Stomach smooth muscle (tissue), 2 donors: ENCODE results near the gene EFCAB3.
"Not testable (repeated sequence)": the region's sequence is repeated elsewhere in the genome, so short reads cannot be mapped to it uniquely, and the experiment has no call there.

Source experiments
- H3K27ac ChIP-seq: one replicate; pipeline ENCODE4 v1.7.0; 2013; ENCODE audit warnings: mild to moderate bottlenecking, low read length, inconsistent platforms
- H3K27me3 ChIP-seq, 2 donors: one replicate each; pipeline ENCODE4 v1.7.0; 2013; ENCODE audit warnings: low read length in 2 of 2; ENCODE audit not compliant: insufficient read depth in 2 of 2, control insufficient read depth in 1 of 2
- H3K36me3 ChIP-seq, 2 donors: one replicate each; pipeline ENCODE4 v1.7.0; 2013; ENCODE audit warnings: low read length in 2 of 2; ENCODE audit not compliant: control insufficient read depth in 2 of 2, insufficient read depth in 2 of 2
- H3K4me1 ChIP-seq: one replicate; pipeline ENCODE4 v1.7.0; 2013; ENCODE audit warnings: low read length; ENCODE audit not compliant: control insufficient read depth, insufficient read depth
- H3K4me3 ChIP-seq, 2 donors: one replicate each; pipeline ENCODE4 v1.7.0; 2013; ENCODE audit warnings: low read length in 2 of 2
- H3K9ac ChIP-seq, 2 donors: one replicate each; pipeline ENCODE4 v1.7.0; 2013; ENCODE audit warnings: low read length in 2 of 2, mild to moderate bottlenecking in 1 of 2
- H3K9me3 ChIP-seq, 2 donors: one replicate each; pipeline ENCODE4 v1.7.0; 2013; ENCODE audit warnings: low read length in 2 of 2; ENCODE audit not compliant: control insufficient read depth in 2 of 2
- donor health status: healthy.
- donor health status: Pancreatic carcinoma.

EFCAB3 gene

GRCh38 chr17:62380253-62380652 lies at the start of gene EFCAB3:
EFCAB3 (plus strand) TSS chr17:62380553; CDS start chr17:62382980, 2,427 bp downstream.
- Histone ChIP-seq H3K4me3 (no peak within 1 kb of the TSS), H3K27ac (no peak within 1 kb of the TSS), H3K36me3 (no peaks in the 10 kb centered on the region), H3K9ac (no peak within 1 kb of the TSS), H3K4me1 (no peaks in the 10 kb centered on the region), H3K9me3 (no peaks in the 10 kb centered on the region), H3K27me3 (peaks cover 0 to 2% of the 10 kb centered on the region in 2 donors)

- H3K27ac ChIP-seq, result no peak overlapping the region
- no peak overlapping the region for H3K9ac ChIP-seq
- H3K4me3 ChIP-seq, result no peak overlapping the region
- H3K9me3 ChIP-seq, result no peaks in the 10 kb centered on the region
- no peaks in the 10 kb centered on the region for H3K27me3 ChIP-seq
- no peaks in the 10 kb centered on the region for H3K4me1 ChIP-seq
- no peaks in the 10 kb centered on the region for H3K36me3 ChIP-seq
These were observed 43.8 kb upstream of the EFCAB3 start for GRCh38 chr17:62336527-62336926.

- H3K4me1 ChIP-seq, result no peaks in the 10 kb centered on the region
- no peaks in the 10 kb centered on the region for H3K9me3 ChIP-seq
- no peak overlapping the region for H3K4me3 ChIP-seq
- H3K27me3 ChIP-seq, result no peaks in the 10 kb centered on the region
- no peaks in the 10 kb centered on the region for H3K36me3 ChIP-seq
- no peak overlapping the region for H3K27ac ChIP-seq
- no peak overlapping the region for H3K9ac ChIP-seq
These were observed 36.5 kb upstream of the EFCAB3 start for GRCh38 chr17:62343764-62344270.

GRCh38 chr17:62351176-62351575 lies 29.2 kb upstream of the EFCAB3 start:
- H3K27me3 ChIP-seq, result no peaks in the 10 kb centered on the region
- H3K9me3 ChIP-seq, result no peaks in the 10 kb centered on the region
- H3K27ac ChIP-seq, result no peak overlapping the region
- no peak overlapping the region for H3K9ac ChIP-seq
- H3K36me3 ChIP-seq, result no peaks in the 10 kb centered on the region
- H3K4me3 ChIP-seq, result no peak overlapping the region
- H3K4me1 ChIP-seq, result no peaks in the 10 kb centered on the region

GRCh38 chr17:62366191-62366590 lies 14.2 kb upstream of the EFCAB3 start:
- H3K27ac ChIP-seq, result no peak overlapping the region
- no peaks in the 10 kb centered on the region for H3K9me3 ChIP-seq
- no peaks in the 10 kb centered on the region for H3K36me3 ChIP-seq
- no peak overlapping the region for H3K4me3 ChIP-seq
- H3K27me3 ChIP-seq, result no peaks in the 10 kb centered on the region
- no peaks in the 10 kb centered on the region for H3K4me1 ChIP-seq
- H3K9ac ChIP-seq, result no peak overlapping the region

GRCh38 chr17:62381561-62381960 lies 1.2 kb downstream of the EFCAB3 start:
- H3K4me3 ChIP-seq, result no peak overlapping the region
- H3K9ac ChIP-seq, result no peak overlapping the region
- H3K9me3 ChIP-seq, result no peaks in the 10 kb centered on the region
- H3K27ac ChIP-seq, result no peak overlapping the region
- H3K36me3 ChIP-seq, result no peaks in the 10 kb centered on the region
- peaks cover 0 to 2% of the 10 kb centered on the region in 2 donors for H3K27me3 ChIP-seq
- no peaks in the 10 kb centered on the region for H3K4me1 ChIP-seq

GRCh38 chr17:62388856-62389255 lies 8.5 kb downstream of the EFCAB3 start:
- H3K27me3 ChIP-seq, result peaks cover 0 to 3% of the 10 kb centered on the region in 2 donors
- no peak overlapping the region for H3K4me3 ChIP-seq
- no peak overlapping the region for H3K27ac ChIP-seq

GRCh38 chr17:62392908-62393307 lies 12.6 kb downstream of the EFCAB3 start:
- H3K27me3 ChIP-seq, result peaks cover 0 to 3% of the 10 kb centered on the region in 2 donors
- H3K9me3 ChIP-seq, result no peaks in the 10 kb centered on the region
- H3K36me3 ChIP-seq, result no peaks in the 10 kb centered on the region
- H3K4me3 ChIP-seq, result no peak overlapping the region
- H3K27ac ChIP-seq, result no peak overlapping the region
- no peak overlapping the region for H3K9ac ChIP-seq
- H3K4me1 ChIP-seq, result no peaks in the 10 kb centered on the region

More at GRCh38 chr17:62388856-62389255, 8.5 kb downstream of the EFCAB3 start:
- Histone ChIP-seq H3K36me3 (no peaks in the 10 kb centered on the region), H3K9me3 (no peaks in the 10 kb centered on the region), H3K4me1 (no peaks in the 10 kb centered on the region), H3K9ac (no peak overlapping the region)

- H3K27ac ChIP-seq, result no peak overlapping the region
These were observed 18.5 kb downstream of the EFCAB3 start for GRCh38 chr17:62398891-62399290.

GRCh38 chr17:62405451-62405850 lies 25.1 kb downstream of the EFCAB3 start:
- Histone ChIP-seq H3K27ac (no peak overlapping the region), H3K36me3 (no peaks in the 10 kb centered on the region), H3K4me3 (no peak overlapping the region), H3K4me1 (no peaks in the 10 kb centered on the region), H3K27me3 (peaks cover 0 to 3% of the 10 kb centered on the region in 2 donors), H3K9ac (no peak overlapping the region), H3K9me3 (peaks cover 0 to 2% of the 10 kb centered on the region in 2 donors)

More at GRCh38 chr17:62398891-62399290, 18.5 kb downstream of the EFCAB3 start:
- Histone ChIP-seq H3K4me1 (no peaks in the 10 kb centered on the region), H3K36me3 (no peaks in the 10 kb centered on the region), H3K27me3 (peaks cover 0 to 2% of the 10 kb centered on the region in 2 donors), H3K4me3 (no peak overlapping the region), H3K9ac (no peak overlapping the region), H3K9me3 (peaks cover 0 to 2% of the 10 kb centered on the region in 2 donors)

- not testable (repeated sequence) for H3K4me3 ChIP-seq, H3K36me3 ChIP-seq, H3K9me3 ChIP-seq, H3K4me1 ChIP-seq, H3K27ac ChIP-seq, H3K27me3 ChIP-seq, H3K9ac ChIP-seq
These were observed 32.7 kb downstream of the EFCAB3 start for GRCh38 chr17:62413090-62413489.
